A673 (cell line): ENCODE measurements around the gene LGR6. TPM values are rescaled to one million over a fixed set of nuclear protein-coding genes. Genes with fewer than 3 reads are reported as not detected.

Source experiments
- BruUV-seq: library from RNA; stranded (reverse); fragments of 400-500 nt; replicated peaks from 2 replicates; lab custom pipeline; 2021; lab: Mats Ljungman, UMichigan
- CTCF ChIA-PET: fragments of 300-600 bp; sonication (Branson Sonifier 250); formaldehyde crosslinking; loops from one replicate; lab custom pipeline; 2022; ENCODE audit warnings: antibody characterized with exemption; lab: Charles Lee
- POLR2A ChIA-PET: fragments of 300-600 bp; sonication (Branson Sonifier 250); formaldehyde crosslinking; loops from one replicate; lab custom pipeline; 2022; ENCODE audit warnings: antibody characterized with exemption; ENCODE audit not compliant: low non-redundant PET; lab: Charles Lee
- DNase-seq: peaks from one replicate; pipeline ENCODE4 v3.0.0-alpha.2; 2015; ENCODE audit warnings: low spot score
- H3K27ac ChIP-seq: fragments of 200-600 bp; sonication (generic); 2 replicates; pipeline ENCODE4 v1.5.1; 2016; ENCODE audit warnings: mixed run types, low read depth, mild to moderate bottlenecking, mixed read lengths, antibody characterized with exemption, low read length; ENCODE audit not compliant: poor library complexity, severe bottlenecking
- H3K27me3 ChIP-seq: fragments of 200-600 bp; sonication (generic); replicated peaks from 2 replicates; pipeline ENCODE4 v1.6.1; 2017; ENCODE audit warnings: mixed run types, low read depth, mild to moderate bottlenecking, mixed read lengths, antibody characterized with exemption, low read length; ENCODE audit not compliant: insufficient read depth, poor library complexity
- H3K36me3 ChIP-seq: fragments of 200-600 bp; sonication (generic); 2 replicates; pipeline ENCODE4 v1.6.1; 2016; ENCODE audit warnings: mixed run types, mild to moderate bottlenecking, mixed read lengths, antibody characterized with exemption, low read length; ENCODE audit not compliant: insufficient read depth, poor library complexity, severe bottlenecking
- H3K4me1 ChIP-seq: fragments of 200-600 bp; sonication (generic); 2 replicates; pipeline ENCODE4 v1.6.1; 2017; ENCODE audit warnings: mixed run types, mild to moderate bottlenecking, mixed read lengths, antibody characterized with exemption, low read length; ENCODE audit not compliant: insufficient read depth, poor library complexity, severe bottlenecking
- H3K4me3 ChIP-seq: fragments of 200-600 bp; sonication (generic); 2 replicates; pipeline ENCODE4 v1.5.1; 2016; ENCODE audit warnings: low read depth, mixed run types, mild to moderate bottlenecking, mixed read lengths, low read length; ENCODE audit not compliant: poor library complexity, severe bottlenecking
- H3K9me3 ChIP-seq: fragments of 200-600 bp; sonication (generic); 2 replicates; pipeline ENCODE4 v1.6.1; 2016; ENCODE audit warnings: mixed run types, low read depth, mild to moderate bottlenecking, mixed read lengths, antibody characterized with exemption, low read length; ENCODE audit not compliant: poor library complexity, severe bottlenecking
- EZH2 ChIP-seq: fragments of 200-600 bp; sonication (generic); IDR thresholded peaks from 2 replicates; pipeline ENCODE4 v1.6.1; 2017; ENCODE audit warnings: borderline replicate concordance, low read depth, mild to moderate bottlenecking, mixed read lengths, antibody characterized with exemption, low read length; ENCODE audit not compliant: poor library complexity, severe bottlenecking
- intact Hi-C: fragments of 100-400 bp; cut with micrococcal nuclease; formaldehyde crosslinking; loops from one replicate; pipeline ENCODE4 v1.10.0; 2022; ENCODE audit not compliant: unreplicated experiment
- total RNA-seq: library from RNA; stranded (reverse); gene quantifications from 2 replicates; pipeline ENCODE4 v1.2.3, GENCODE V29; 2021
- TF ChIP-seq, protein P1 (sequence below): fragments of 300-800, 200-600 bp; sonication (generic); conservative IDR thresholded peaks from 2 replicates; pipeline ENCODE4 v1.5.1; 2017; ENCODE audit warnings: low read depth, mild to moderate bottlenecking, antibody characterized with exemption, low read length, moderate library complexity, mixed read lengths

Gene LGR6
- total RNA-seq, 1 experiment from 2014 or later, result not detected

DNA sequence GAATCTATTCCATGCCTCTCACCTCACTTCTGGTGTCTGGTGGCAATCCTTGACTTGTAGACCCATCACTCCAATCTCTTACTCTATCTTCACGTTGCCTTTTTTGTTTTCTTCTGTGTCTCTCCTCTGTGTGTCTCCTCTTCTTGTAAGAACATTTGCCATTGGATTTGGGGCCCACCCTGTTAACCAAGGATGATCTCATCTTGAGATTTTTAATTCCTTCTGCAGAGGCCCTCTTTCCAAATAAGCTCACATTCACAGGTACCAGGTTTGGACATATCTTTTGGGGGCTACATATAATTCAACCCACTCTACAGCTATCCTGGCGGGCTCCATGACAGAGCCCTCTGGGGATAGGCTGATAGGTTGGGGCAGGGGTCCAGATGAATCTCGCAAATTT, 92.3 kb downstream of the LGR6 start:
- H3K27ac ChIP-seq, result no peak overlapping the region
- DNase-seq, result no peak
- H3K4me3 ChIP-seq, result no peak overlapping the region
- H3K27me3 ChIP-seq, result no peaks in the 10 kb centered on the region
- ChIA-PET CTCF (no interaction called here), POLR2A (no interaction called here)
- TF ChIP-seq, protein P1, sequence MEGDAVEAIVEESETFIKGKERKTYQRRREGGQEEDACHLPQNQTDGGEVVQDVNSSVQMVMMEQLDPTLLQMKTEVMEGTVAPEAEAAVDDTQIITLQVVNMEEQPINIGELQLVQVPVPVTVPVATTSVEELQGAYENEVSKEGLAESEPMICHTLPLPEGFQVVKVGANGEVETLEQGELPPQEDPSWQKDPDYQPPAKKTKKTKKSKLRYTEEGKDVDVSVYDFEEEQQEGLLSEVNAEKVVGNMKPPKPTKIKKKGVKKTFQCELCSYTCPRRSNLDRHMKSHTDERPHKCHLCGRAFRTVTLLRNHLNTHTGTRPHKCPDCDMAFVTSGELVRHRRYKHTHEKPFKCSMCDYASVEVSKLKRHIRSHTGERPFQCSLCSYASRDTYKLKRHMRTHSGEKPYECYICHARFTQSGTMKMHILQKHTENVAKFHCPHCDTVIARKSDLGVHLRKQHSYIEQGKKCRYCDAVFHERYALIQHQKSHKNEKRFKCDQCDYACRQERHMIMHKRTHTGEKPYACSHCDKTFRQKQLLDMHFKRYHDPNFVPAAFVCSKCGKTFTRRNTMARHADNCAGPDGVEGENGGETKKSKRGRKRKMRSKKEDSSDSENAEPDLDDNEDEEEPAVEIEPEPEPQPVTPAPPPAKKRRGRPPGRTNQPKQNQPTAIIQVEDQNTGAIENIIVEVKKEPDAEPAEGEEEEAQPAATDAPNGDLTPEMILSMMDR, result no peak
- no peak for TF ChIP-seq EZH2
- peaks cover 29% of the 10 kb centered on the region for H3K4me1 ChIP-seq
- no peaks in the 10 kb centered on the region for H3K9me3 ChIP-seq
- intact Hi-C loops, result no loop called here
- H3K36me3 ChIP-seq, result no peaks in the 10 kb centered on the region
- BruUV-seq, result no TSS peak

DNA sequence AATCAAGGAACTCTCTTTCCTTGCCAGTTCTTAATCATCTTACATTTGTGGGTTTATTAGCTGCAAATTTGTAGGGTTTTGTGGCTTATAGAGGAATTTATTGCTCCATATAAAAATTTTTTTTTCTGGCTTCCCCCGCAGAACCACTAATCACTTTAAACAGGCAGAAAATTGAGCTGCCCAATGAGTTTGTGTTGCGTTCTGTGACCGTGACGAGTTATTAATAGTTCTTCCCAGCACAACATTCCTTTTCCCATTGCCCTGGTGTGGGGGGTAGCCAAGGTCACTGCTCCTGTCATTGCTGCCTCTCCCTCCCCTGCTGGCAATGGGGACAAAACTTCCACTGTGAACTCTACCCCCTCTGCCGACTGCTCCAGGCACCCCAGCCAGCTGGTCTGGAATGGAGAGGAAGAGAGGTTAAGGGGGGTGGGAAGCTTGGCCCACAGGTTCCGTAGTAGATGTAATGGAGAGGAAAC, 93.1 kb downstream of the LGR6 start:
- Histone ChIP-seq H3K4me1 (peaks cover 22% of the 10 kb centered on the region), H3K9me3 (no peaks in the 10 kb centered on the region), H3K4me3 (no peak overlapping the region), H3K36me3 (no peaks in the 10 kb centered on the region), H3K27me3 (no peaks in the 10 kb centered on the region), H3K27ac (no peak overlapping the region)
- no peak for DNase-seq
- CTCF ChIA-PET, result no interaction called here
- BruUV-seq, result no TSS peak
- POLR2A ChIA-PET, result no interaction called here
- intact Hi-C loops, result no loop called here
- TF ChIP-seq, protein P1, result no peak
- TF ChIP-seq EZH2, result no peak

DNA sequence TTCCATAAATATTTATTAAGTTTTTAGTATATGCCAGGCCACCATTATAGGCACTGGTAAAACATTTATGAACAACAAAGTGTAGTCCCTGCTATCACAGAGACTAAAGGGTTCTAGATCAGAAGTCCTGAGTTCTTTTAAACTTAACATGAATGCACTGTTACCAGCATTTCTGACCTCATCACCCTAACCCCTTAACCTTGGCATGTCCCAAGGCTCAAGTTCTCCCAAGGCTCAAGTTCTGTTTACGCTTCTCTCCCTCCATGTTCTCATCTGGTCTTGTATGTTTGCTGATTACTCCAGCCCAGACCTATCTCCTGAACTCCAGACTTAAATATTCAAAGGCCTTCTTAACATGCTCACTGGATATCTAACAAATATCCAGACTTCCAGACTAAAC, 93.6 kb downstream of the LGR6 start:
- CTCF ChIA-PET, result no interaction called here
- intact Hi-C loops, result no loop called here

More for the DNA sequence above, 93.6 kb downstream of the LGR6 start:
- H3K27ac ChIP-seq, result no peak overlapping the region
- H3K4me3 ChIP-seq, result no peak overlapping the region
- POLR2A ChIA-PET, result no interaction called here
- TF ChIP-seq EZH2, result no peak
- TF ChIP-seq, protein P1, result no peak
- H3K4me1 ChIP-seq, result peaks cover 17% of the 10 kb centered on the region
- H3K27me3 ChIP-seq, result no peaks in the 10 kb centered on the region
- no peaks in the 10 kb centered on the region for H3K9me3 ChIP-seq
- DNase-seq, result no peak
- H3K36me3 ChIP-seq, result no peaks in the 10 kb centered on the region
- no TSS peak for BruUV-seq
